Lower leg skin (tissue), 4 donors: ENCODE results near the gene VSTM2B. TPM values are rescaled to one million over a fixed set of nuclear protein-coding genes. Genes with fewer than 3 reads are reported as not detected.

Experiments used
- DNase-seq, 2 donors: peaks; one replicate each; pipeline ENCODE4 v3.0.0-alpha.2; 2019; ENCODE audit warnings: low spot score in 2 of 2
- H3K4me3 ChIP-seq: fragments of 200-600 bp; sonication (generic); 2 replicates; pipeline ENCODE4 v1.5.1; 2017; ENCODE audit warnings: mild to moderate bottlenecking, low read depth; ENCODE audit not compliant: poor library complexity, severe bottlenecking
- POLR2A ChIP-seq, 2 donors: fragments of 450-650 bp; IDR thresholded peaks; one replicate each; pipeline ENCODE4 v1.6.1; 2016 to 2017; ENCODE audit warnings: antibody characterized with exemption in 2 of 2, mild to moderate bottlenecking in 1 of 2, moderate library complexity in 1 of 2
- WGBS, 2 donors: methylation state at CpG; one replicate each; pipeline ENCODE4 v1.1.5; 2018; 5-methylcytosine and 5-hydroxymethylcytosine counted together
- intact Hi-C: fragments of 100-400 bp; cut with DNase I; formaldehyde crosslinking; loops from one replicate; pipeline ENCODE4 v1.15.0; 2023; ENCODE audit warnings: low total_unique reads
- total RNA-seq, 4 donors: library from RNA; depleted of rRNA; stranded (reverse); fragments of >200 nt; gene quantifications; one replicate each; pipeline ENCODE4 v1.1.0, GENCODE V29; 2016
- TF ChIP-seq, protein P1 (sequence below), 3 donors: fragments of 450-650 bp; IDR thresholded peaks; one replicate each; pipeline ENCODE4 v1.5.1; 2016; ENCODE audit warnings: antibody characterized with exemption in 3 of 3, mild to moderate bottlenecking in 3 of 3, moderate library complexity in 2 of 3

Gene VSTM2B
- total RNA-seq, 4 donors from 2014 or later, result not detected

- TF ChIP-seq POLR2A (IDR thresholded peaks at IDR 0.05), result no peak
- TF ChIP-seq, protein P1, sequence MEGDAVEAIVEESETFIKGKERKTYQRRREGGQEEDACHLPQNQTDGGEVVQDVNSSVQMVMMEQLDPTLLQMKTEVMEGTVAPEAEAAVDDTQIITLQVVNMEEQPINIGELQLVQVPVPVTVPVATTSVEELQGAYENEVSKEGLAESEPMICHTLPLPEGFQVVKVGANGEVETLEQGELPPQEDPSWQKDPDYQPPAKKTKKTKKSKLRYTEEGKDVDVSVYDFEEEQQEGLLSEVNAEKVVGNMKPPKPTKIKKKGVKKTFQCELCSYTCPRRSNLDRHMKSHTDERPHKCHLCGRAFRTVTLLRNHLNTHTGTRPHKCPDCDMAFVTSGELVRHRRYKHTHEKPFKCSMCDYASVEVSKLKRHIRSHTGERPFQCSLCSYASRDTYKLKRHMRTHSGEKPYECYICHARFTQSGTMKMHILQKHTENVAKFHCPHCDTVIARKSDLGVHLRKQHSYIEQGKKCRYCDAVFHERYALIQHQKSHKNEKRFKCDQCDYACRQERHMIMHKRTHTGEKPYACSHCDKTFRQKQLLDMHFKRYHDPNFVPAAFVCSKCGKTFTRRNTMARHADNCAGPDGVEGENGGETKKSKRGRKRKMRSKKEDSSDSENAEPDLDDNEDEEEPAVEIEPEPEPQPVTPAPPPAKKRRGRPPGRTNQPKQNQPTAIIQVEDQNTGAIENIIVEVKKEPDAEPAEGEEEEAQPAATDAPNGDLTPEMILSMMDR (IDR thresholded peaks at IDR 0.05), result no peak
- H3K4me3 ChIP-seq, result no peak overlapping the region
- intact Hi-C loops, result no loop called here
- 73 to 74% methylated on average over 8 of the region's 8 CpGs for WGBS, 2 donors
- DNase-seq, result peak in 1 of 2 donors; percentile 42
Observed at GRCh38 chr19:29532097-29532496, 6.3 kb downstream of the VSTM2B start.

DNA sequence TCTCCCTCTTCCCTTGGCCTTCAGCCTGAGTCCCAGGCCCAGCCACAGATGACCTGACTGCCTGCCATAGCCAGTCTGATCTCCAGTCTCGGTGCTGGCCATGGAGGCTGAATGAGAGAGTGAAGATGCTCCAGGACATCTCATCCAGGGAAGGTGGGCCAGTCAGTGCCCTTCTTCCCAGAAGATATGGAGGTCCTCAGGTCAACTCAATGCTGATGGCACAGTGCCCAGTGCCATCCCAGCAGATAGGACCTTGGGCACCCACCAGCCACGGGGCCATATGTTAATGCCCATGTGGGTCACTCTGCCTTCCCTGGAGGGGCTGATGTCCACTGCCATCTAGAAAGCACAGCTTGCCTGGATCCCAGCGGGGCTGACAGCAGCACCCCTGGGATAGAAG, 7.2 kb downstream of the VSTM2B start:
- intact Hi-C loops, result no loop called here
- 79 to 92% methylated on average over 3 of the region's 3 CpGs for WGBS, 2 donors
- no peak overlapping the region for H3K4me3 ChIP-seq
- DNase-seq, result peak in 1 of 2 donors; percentile 46
- TF ChIP-seq POLR2A (IDR thresholded peaks at IDR 0.05), result no peak
- TF ChIP-seq, protein P1 (IDR thresholded peaks at IDR 0.05), result no peak

- intact Hi-C loops, result no loop called here
- H3K4me3 ChIP-seq, result no peak overlapping the region
- WGBS, 2 donors, result 75 to 81% methylated on average over 15 of the region's 15 CpGs
- TF ChIP-seq POLR2A (IDR thresholded peaks at IDR 0.05), result no peak
- TF ChIP-seq, protein P1 (IDR thresholded peaks at IDR 0.05), result no peak
- peak in 1 of 2 donors; percentile 76 for DNase-seq
Observed at GRCh38 chr19:29533578-29534544, 8.1 kb downstream of the VSTM2B start.

GRCh38 chr19:29535214-29535831, 9.5 kb downstream of the VSTM2B start:
- intact Hi-C loops, result no loop called here
- 50 to 53% methylated on average over 19 of the region's 19 CpGs for WGBS, 2 donors
- no peak for TF ChIP-seq POLR2A (IDR thresholded peaks at IDR 0.05)
- TF ChIP-seq, protein P1 (IDR thresholded peaks at IDR 0.05), result no peak
- DNase-seq, result peak in 1 of 2 donors; percentile 74
- H3K4me3 ChIP-seq, result no peak overlapping the region

- 77 to 80% methylated on average over 4 of the region's 4 CpGs for WGBS, 2 donors
- no peak overlapping the region for H3K4me3 ChIP-seq
- TF ChIP-seq, protein P1 (IDR thresholded peaks at IDR 0.05), result no peak
- TF ChIP-seq POLR2A (IDR thresholded peaks at IDR 0.05), result no peak
- intact Hi-C loops, result no loop called here
- DNase-seq, result peak in 1 of 2 donors; percentile 62
Observed at GRCh38 chr19:29535984-29536508, 10.3 kb downstream of the VSTM2B start.
